ENCODE results near the gene SYT3. TPM values are rescaled to one million over a fixed set of nuclear protein-coding genes. Genes with fewer than 3 reads are reported as not detected.

SYT3 gene
- total RNA-seq, 4 donors from 2014 or later: 0.09 TPM; not detected in 3

DNA sequence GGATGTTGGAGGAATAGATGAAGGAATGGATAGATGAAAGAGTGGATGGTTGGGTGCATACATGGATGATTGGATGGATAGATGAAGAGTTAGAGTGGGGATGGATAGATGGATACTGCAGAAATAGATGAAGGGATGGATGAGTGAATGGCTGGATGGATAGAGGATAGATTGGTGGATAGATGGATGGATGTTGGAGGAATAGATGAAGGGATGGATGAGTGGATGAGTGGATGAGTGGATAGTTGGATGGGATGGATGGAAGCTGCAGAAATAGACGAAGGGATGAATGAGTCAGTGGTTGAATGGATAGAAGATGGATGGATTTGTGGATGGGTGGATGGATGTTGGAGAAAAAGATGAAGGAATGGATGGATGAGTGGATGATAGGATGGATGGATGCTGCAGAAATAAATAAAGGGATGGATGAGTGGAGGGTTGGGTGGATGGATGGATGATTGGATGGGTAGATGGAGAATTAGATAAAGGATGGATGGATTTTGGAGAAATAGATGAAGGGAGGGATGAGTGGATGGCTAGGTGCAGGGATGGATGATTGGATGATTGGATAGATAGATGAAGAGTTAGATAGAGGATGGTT, 4.7 kb upstream of the SYT3 start:
- intact Hi-C loops (cut with DNase I; ENCODE audit: low total_unique reads): no loop called here
- TF ChIP-seq, protein P1, sequence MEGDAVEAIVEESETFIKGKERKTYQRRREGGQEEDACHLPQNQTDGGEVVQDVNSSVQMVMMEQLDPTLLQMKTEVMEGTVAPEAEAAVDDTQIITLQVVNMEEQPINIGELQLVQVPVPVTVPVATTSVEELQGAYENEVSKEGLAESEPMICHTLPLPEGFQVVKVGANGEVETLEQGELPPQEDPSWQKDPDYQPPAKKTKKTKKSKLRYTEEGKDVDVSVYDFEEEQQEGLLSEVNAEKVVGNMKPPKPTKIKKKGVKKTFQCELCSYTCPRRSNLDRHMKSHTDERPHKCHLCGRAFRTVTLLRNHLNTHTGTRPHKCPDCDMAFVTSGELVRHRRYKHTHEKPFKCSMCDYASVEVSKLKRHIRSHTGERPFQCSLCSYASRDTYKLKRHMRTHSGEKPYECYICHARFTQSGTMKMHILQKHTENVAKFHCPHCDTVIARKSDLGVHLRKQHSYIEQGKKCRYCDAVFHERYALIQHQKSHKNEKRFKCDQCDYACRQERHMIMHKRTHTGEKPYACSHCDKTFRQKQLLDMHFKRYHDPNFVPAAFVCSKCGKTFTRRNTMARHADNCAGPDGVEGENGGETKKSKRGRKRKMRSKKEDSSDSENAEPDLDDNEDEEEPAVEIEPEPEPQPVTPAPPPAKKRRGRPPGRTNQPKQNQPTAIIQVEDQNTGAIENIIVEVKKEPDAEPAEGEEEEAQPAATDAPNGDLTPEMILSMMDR (IDR thresholded peaks at IDR 0.05 in 4 of 5, conservative IDR thresholded peaks at IDR 0.05 in 1 of 5): no peak
- TF ChIP-seq POLR2A (IDR thresholded peaks at IDR 0.05): no peak
- ATAC-seq (no peak), DNase-seq (no peak)
- in situ Hi-C loops (cut with MboI; ENCODE audit: low sequenced_read_pairs in 4 of 4): loop anchor here in 1 of 4 donors (25.0 kb wide), 1 partner anchor 557 kb away; no protein-coding TSS in a partner anchor
- H3K27ac ChIP-seq: no peak overlapping the region
- H3K9me3 ChIP-seq: no peaks in the 10 kb centered on the region
- peaks cover 11 to 18% (median 14%) of the 10 kb centered on the region in 3 donors for H3K27me3 ChIP-seq
- no peaks in the 10 kb centered on the region for H3K36me3 ChIP-seq
- H3K4me1 ChIP-seq: no peaks in the 10 kb centered on the region
- H3K4me3 ChIP-seq: no peak overlapping the region

DNA sequence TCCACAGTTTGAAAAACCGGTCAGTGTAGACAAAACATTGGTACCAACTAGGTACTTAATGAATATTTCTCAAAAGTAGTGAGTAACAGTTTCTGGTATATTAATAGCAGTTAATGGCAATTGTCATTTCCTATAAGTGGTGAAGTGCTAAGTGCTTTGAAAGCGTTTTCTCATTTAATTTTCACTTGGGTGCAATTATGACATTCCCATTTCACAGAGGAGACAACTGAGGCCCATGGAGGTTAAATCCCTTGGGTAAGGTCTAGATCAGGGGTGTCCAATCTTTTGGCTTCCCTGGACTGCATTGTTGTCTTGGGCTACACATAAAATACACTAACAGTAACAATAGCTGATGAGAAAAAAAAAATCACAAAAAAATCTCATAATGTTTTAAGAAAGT, 687 bp upstream of the SYT3 start:
- in situ Hi-C loops (cut with MboI; ENCODE audit: low sequenced_read_pairs in 4 of 4) (loop anchor here in 1 of 4 donors (25.0 kb wide), 1 partner anchor 553 kb away; no protein-coding TSS in a partner anchor), intact Hi-C loops (cut with DNase I; ENCODE audit: low total_unique reads) (no loop called here)
- DNase-seq (no peak), ATAC-seq (no peak)
- Histone ChIP-seq H3K4me1 (no peaks in the 10 kb centered on the region), H3K9me3 (no peaks in the 10 kb centered on the region), H3K27me3 (peaks cover 35 to 39% (median 36%) of the 10 kb centered on the region in 3 donors), H3K27ac (no peak overlapping the region), H3K36me3 (no peaks in the 10 kb centered on the region), H3K4me3 (no peak overlapping the region)
- TF ChIP-seq, protein P1 (IDR thresholded peaks at IDR 0.05 in 4 of 5, conservative IDR thresholded peaks at IDR 0.05 in 1 of 5): no peak
- no peak for TF ChIP-seq POLR2A (IDR thresholded peaks at IDR 0.05)

DNA sequence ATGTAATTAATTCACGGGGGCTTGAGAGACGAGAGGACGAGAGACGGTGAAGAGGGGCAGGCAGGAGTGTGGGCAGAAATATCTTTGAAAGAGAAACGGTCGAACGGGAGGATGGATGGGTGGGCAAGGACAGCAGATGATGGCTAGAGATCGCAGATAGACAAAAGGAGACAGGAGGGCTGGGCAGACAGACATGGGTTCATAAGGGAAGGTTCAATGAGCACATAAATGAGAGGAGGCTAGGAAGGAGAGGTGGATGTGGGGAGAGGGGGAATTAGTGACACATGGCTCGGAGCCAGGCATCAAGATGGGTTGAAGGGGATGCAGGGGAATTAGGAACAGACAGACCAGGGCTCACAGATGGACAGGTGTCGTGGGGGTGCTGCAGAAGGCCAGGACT, 1.1 kb downstream of the SYT3 start:
- peaks cover 35 to 44% (median 39%) of the 10 kb centered on the region in 3 donors for H3K27me3 ChIP-seq

DNA sequence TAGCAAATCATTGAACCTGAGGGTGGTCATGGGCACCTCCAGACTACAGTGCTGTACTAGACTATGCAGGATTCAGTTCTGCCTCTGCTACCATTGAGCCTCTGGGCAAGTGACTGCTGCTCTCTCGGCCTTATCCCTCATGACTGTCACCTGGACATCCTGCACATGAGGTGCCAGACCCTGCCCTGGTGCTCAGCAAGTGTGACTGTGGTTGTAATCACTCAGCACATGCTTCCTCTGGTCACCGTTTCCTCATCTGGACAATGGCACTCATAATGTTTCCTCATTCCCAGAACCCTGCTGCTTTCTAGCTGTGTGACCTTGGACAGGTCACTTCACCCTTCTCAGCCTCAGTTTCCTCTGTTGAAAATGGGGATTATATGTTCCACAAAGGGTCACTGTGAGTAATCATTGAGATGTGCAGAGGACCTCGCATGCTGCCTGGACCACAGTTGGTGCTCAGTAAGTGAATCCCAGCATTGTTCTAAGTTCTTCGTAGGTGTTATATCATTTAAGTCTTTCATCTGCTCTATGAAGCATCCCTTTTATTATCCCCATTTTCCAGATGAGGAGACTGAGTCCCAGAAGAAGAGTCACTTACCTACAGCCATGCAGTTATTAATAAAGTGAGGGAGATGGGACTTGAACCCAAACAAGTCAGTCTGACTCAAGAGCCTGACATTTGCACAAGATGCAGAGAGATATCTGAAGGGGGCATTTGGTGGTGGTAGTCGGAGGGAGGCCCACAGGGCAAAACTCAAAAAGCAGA, 3.2 kb downstream of the SYT3 start:
- Histone ChIP-seq H3K4me3 (no peak overlapping the region), H3K36me3 (no peaks in the 10 kb centered on the region), H3K9me3 (peaks cover 0 to 9% (median 0%) of the 10 kb centered on the region in 3 donors), H3K4me1 (no peaks in the 10 kb centered on the region), H3K27me3 (peaks cover 31 to 43% (median 39%) of the 10 kb centered on the region in 3 donors), H3K27ac (no peak overlapping the region)
- intact Hi-C loops (cut with DNase I; ENCODE audit: low total_unique reads): no loop called here
- DNase-seq (no peak), ATAC-seq (no peak)
- in situ Hi-C loops (cut with MboI; ENCODE audit: low sequenced_read_pairs in 4 of 4): loop anchor here in 1 of 4 donors (25.0 kb wide), 1 partner anchor 549 kb away; no protein-coding TSS in a partner anchor
- TF ChIP-seq POLR2A (IDR thresholded peaks at IDR 0.05): no peak
- TF ChIP-seq, protein P1 (IDR thresholded peaks at IDR 0.05 in 4 of 5, conservative IDR thresholded peaks at IDR 0.05 in 1 of 5): no peak

More for the DNA sequence above, 1.1 kb downstream of the SYT3 start:
- Histone ChIP-seq H3K4me3 (no peak overlapping the region), H3K36me3 (no peaks in the 10 kb centered on the region), H3K4me1 (no peaks in the 10 kb centered on the region), H3K27ac (no peak overlapping the region), H3K9me3 (peaks cover 0 to 7% (median 0%) of the 10 kb centered on the region in 3 donors)
- in situ Hi-C loops (cut with MboI; ENCODE audit: low sequenced_read_pairs in 4 of 4) (loop anchor here in 1 of 4 donors (25.0 kb wide), 1 partner anchor 551 kb away; no protein-coding TSS in a partner anchor), intact Hi-C loops (cut with DNase I; ENCODE audit: low total_unique reads) (no loop called here)
- DNase-seq: no peak
- TF ChIP-seq, protein P1 (IDR thresholded peaks at IDR 0.05 in 4 of 5, conservative IDR thresholded peaks at IDR 0.05 in 1 of 5): no peak
- no peak for TF ChIP-seq POLR2A (IDR thresholded peaks at IDR 0.05)
- no peak for ATAC-seq

All from gastrocnemius medialis (tissue), 4 donors.